Measurements from ENCODE around the gene KDF1. TPM values are rescaled to one million over a fixed set of nuclear protein-coding genes. Genes with fewer than 3 reads are reported as not detected.

KDF1 gene
- total and polyA plus RNA-seq, 4 donors, result 1.0 to 4.6 (median 1.8) TPM

DNA sequence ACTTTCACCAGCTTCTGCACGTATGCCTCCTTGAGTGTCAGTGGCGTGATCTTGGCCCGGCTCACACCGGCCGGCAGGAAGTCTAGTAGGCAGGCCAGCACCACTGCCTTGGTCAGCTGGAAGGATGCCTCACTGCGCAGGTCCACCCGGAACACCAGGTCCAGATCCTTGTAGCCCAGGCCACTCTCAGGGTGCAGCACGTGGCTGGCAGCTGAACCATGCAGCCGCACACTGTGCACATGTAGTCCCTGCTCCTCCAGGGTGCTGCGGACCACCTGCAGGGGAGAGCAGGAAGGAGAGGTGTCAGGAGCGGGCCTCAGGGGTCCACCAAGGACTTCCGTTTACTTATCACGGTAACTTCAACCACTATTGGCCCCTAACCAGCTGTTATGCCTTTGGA lies 46.4 kb upstream of the KDF1 start:
- H3K36me3 ChIP-seq (ENCODE audit: control insufficient read depth in 4 of 4, insufficient read depth in 3 of 4, low read depth in 1 of 4, low read length in 3 of 4), result no peaks in the 10 kb centered on the region
- no peaks in the 10 kb centered on the region for H3K9me3 ChIP-seq (ENCODE audit: control insufficient read depth in 4 of 4, low read length in 3 of 4)
- no peak overlapping the region for H3K9ac ChIP-seq (ENCODE audit: low read depth in 1 of 2, low read length in 2 of 2)
- WGBS, result 89% methylated on average over 13 of the region's 13 CpGs
- no peak overlapping the region for H3K4me3 ChIP-seq (ENCODE audit: low read depth in 1 of 3, low read length in 3 of 3)
- TF ChIP-seq EGR1 (IDR thresholded peaks at IDR 0.05; ENCODE audit: low read depth in 2 of 2) (no peak), JUND (IDR thresholded peaks at IDR 0.05) (no peak), HNF4G (IDR thresholded peaks at IDR 0.05) (no peak), RXRA (IDR thresholded peaks at IDR 0.05) (no peak), FOXA1 (IDR thresholded peaks at IDR 0.05) (no peak), RAD21 (IDR thresholded peaks at IDR 0.05) (no peak), TAF1 (conservative IDR thresholded peaks at IDR 0.05) (no peak), FOXA2 (IDR thresholded peaks at IDR 0.05) (no peak), SP1 (IDR thresholded peaks at IDR 0.05) (no peak), NR2F2 (IDR thresholded peaks at IDR 0.05) (no peak), ATF3 (IDR thresholded peaks at IDR 0.05) (no peak), YY1 (IDR thresholded peaks at IDR 0.05) (no peak)
- TF ChIP-seq, protein P1, sequence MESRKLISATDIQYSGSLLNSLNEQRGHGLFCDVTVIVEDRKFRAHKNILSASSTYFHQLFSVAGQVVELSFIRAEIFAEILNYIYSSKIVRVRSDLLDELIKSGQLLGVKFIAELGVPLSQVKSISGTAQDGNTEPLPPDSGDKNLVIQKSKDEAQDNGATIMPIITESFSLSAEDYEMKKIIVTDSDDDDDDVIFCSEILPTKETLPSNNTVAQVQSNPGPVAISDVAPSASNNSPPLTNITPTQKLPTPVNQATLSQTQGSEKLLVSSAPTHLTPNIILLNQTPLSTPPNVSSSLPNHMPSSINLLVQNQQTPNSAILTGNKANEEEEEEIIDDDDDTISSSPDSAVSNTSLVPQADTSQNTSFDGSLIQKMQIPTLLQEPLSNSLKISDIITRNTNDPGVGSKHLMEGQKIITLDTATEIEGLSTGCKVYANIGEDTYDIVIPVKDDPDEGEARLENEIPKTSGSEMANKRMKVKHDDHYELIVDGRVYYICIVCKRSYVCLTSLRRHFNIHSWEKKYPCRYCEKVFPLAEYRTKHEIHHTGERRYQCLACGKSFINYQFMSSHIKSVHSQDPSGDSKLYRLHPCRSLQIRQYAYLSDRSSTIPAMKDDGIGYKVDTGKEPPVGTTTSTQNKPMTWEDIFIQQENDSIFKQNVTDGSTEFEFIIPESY (IDR thresholded peaks at IDR 0.05), result no peak
- no peaks in the 10 kb centered on the region for H3K4me1 ChIP-seq (ENCODE audit: control insufficient read depth in 4 of 4, insufficient read depth in 4 of 4, low read length in 3 of 4)
- no peaks in the 10 kb centered on the region for H3K27me3 ChIP-seq (ENCODE audit: control insufficient read depth in 4 of 4, insufficient read depth in 4 of 4, low read length in 3 of 4)
- DNase-seq (ENCODE audit: low spot score), result no peak
- H3K27ac ChIP-seq (ENCODE audit: low read depth in 1 of 2, low read length in 2 of 2), result no peak overlapping the region

GRCh38 chr1:27005648-27006496 lies 45.6 kb upstream of the KDF1 start:
- no peaks in the 10 kb centered on the region for H3K36me3 ChIP-seq (ENCODE audit: control insufficient read depth in 4 of 4, insufficient read depth in 3 of 4, low read depth in 1 of 4, low read length in 3 of 4)
- H3K4me3 ChIP-seq (ENCODE audit: low read depth in 1 of 3, low read length in 3 of 3), result no peak overlapping the region
- no peaks in the 10 kb centered on the region for H3K9me3 ChIP-seq (ENCODE audit: control insufficient read depth in 4 of 4, low read length in 3 of 4)
- H3K4me1 ChIP-seq (ENCODE audit: control insufficient read depth in 4 of 4, insufficient read depth in 4 of 4, low read length in 3 of 4), result no peaks in the 10 kb centered on the region
- no peak for DNase-seq (ENCODE audit: low spot score)
- no peak overlapping the region for H3K27ac ChIP-seq (ENCODE audit: low read depth in 1 of 2, low read length in 2 of 2)
- no peak for TF ChIP-seq ATF3 (IDR thresholded peaks at IDR 0.05)
- TF ChIP-seq RXRA (IDR thresholded peaks at IDR 0.05), result no peak
- no peak for TF ChIP-seq CTCF (IDR thresholded peaks at IDR 0.05; ENCODE audit: low read depth, low read length, missing input control)
- TF ChIP-seq FOXA2 (IDR thresholded peaks at IDR 0.05), result no peak
- TF ChIP-seq SP1 (IDR thresholded peaks at IDR 0.05), result no peak
- TF ChIP-seq, protein P1 (IDR thresholded peaks at IDR 0.05), result no peak
- no peak for TF ChIP-seq REST (IDR thresholded peaks at IDR 0.05)
- no peak for TF ChIP-seq NR2F2 (IDR thresholded peaks at IDR 0.05)
- H3K27me3 ChIP-seq (ENCODE audit: control insufficient read depth in 4 of 4, insufficient read depth in 4 of 4, low read length in 3 of 4), result no peaks in the 10 kb centered on the region
- no peak overlapping the region for H3K9ac ChIP-seq (ENCODE audit: low read depth in 1 of 2, low read length in 2 of 2)
- 94% methylated on average over 48 of the region's 48 CpGs for WGBS
